GM18511 (cell line): ENCODE measurements around the gene KIAA0586.
"Not testable (repeated sequence)": the region's sequence is repeated elsewhere in the genome, so short reads cannot be mapped to it uniquely, and the experiment has no call there.

ENCODE experiments used
- ATAC-seq: cut with Tn5 transposase; IDR thresholded peaks from one replicate; pipeline ENCODE4 v1.9.1; 2021; ENCODE audit warnings: mild to moderate bottlenecking, moderate library complexity; ENCODE audit not compliant: unreplicated experiment

Gene KIAA0586

GRCh38 chr14:58427281-58428117 is at the start of gene KIAA0586, which contains the start of gene TIMM9:
Gene KIAA0586, plus strand, starts transcription at chr14:58427719. Its CDS starts 546 bp downstream, at chr14:58428265.
Gene TIMM9, minus strand, starts transcription at chr14:58427531. Its CDS starts 15,586 bp downstream, at chr14:58411945.
- ATAC-seq, result peak; percentile 94

GRCh38 chr14:58390830-58391229 is 36.7 kb upstream of the KIAA0586 start:
- no peak for ATAC-seq

- ATAC-seq, result no peak
Observed at GRCh38 chr14:58395562-58395811, 32.0 kb upstream of the KIAA0586 start.

GRCh38 chr14:58395812-58396788 is 31.4 kb upstream of the KIAA0586 start, which contains the start of gene TOMM20L:
Gene TOMM20L, plus strand, starts transcription at chr14:58395930. Its CDS starts 28 bp downstream, at chr14:58395958.
- peak; percentile 95 for ATAC-seq

GRCh38 chr14:58397156-58397555 is 30.4 kb upstream of the KIAA0586 start:
- ATAC-seq, result no peak

- ATAC-seq, result no peak
Observed at GRCh38 chr14:58398495-58398894, 29.0 kb upstream of the KIAA0586 start.

- ATAC-seq, result no peak
Observed at GRCh38 chr14:58398895-58399294, 28.6 kb upstream of the KIAA0586 start.

GRCh38 chr14:58401587-58401986 is 25.9 kb upstream of the KIAA0586 start:
- ATAC-seq, result no peak

GRCh38 chr14:58408681-58409215 is 18.8 kb upstream of the KIAA0586 start:
- no peak for ATAC-seq

- ATAC-seq, result no peak
Observed at GRCh38 chr14:58414845-58415244, 12.7 kb upstream of the KIAA0586 start.

GRCh38 chr14:58415636-58416547 is 11.6 kb upstream of the KIAA0586 start:
- ATAC-seq, result no peak

- not testable (repeated sequence) for ATAC-seq
Observed at GRCh38 chr14:58416934-58417333, 10.6 kb upstream of the KIAA0586 start.

GRCh38 chr14:58426670-58427280 is 744 bp upstream of the KIAA0586 start:
- peak; percentile 57 for ATAC-seq

- no peak for ATAC-seq
Observed at GRCh38 chr14:58428118-58428683, 682 bp downstream of the KIAA0586 start.

GRCh38 chr14:58430156-58430555 is 2.6 kb downstream of the KIAA0586 start:
- ATAC-seq, result no peak

- no peak for ATAC-seq
Observed at GRCh38 chr14:58439476-58439875, 12.0 kb downstream of the KIAA0586 start.

- ATAC-seq, result no peak
Observed at GRCh38 chr14:58444627-58445026, 17.1 kb downstream of the KIAA0586 start.

GRCh38 chr14:58455593-58456265 is 28.2 kb downstream of the KIAA0586 start:
- ATAC-seq, result no peak

- ATAC-seq, result no peak
Observed at GRCh38 chr14:58460772-58461171, 33.3 kb downstream of the KIAA0586 start.
